T-cell (primary cell): Measurements from ENCODE around the gene ACMSD. TPM values are rescaled to one million over a fixed set of nuclear protein-coding genes. Genes with fewer than 3 reads are reported as not detected.

Experiments used
- ATAC-seq, 4 experiments: fragments of 200-7000 bp in 3 of 4; fragments of 150-1000 bp in 1 of 4; cut with Tn5 transposase; replicated peaks in 1 of 4; 1 replicate in 3 of 4; 2 replicates in 1 of 4; pipeline ENCODE4 v1.10.0; 2021; ENCODE audit warnings: moderate library complexity in 3 of 4, mild to moderate bottlenecking in 2 of 4, moderate number of reproducible peaks in 1 of 4
- CTCF ChIA-PET, 2 donors: fragments of 300-600 bp; sonication (Branson Sonifier 250); formaldehyde crosslinking; loops; one replicate each; lab custom pipeline; 2022; ENCODE audit warnings: antibody characterized with exemption in 2 of 2; lab: Charles Lee
- POLR2A ChIA-PET, 2 donors: fragments of 300-600 bp; sonication (Branson Sonifier 250); formaldehyde crosslinking; loops; one replicate each; lab custom pipeline; 2022; ENCODE audit warnings: antibody characterized with exemption in 2 of 2; lab: Charles Lee
- DNase-seq, 35 experiments: peaks; one replicate each; pipeline versions ENCODE4 v3.0.0 to v3.0.0-alpha.2; 2013 to 2023
- H3K27ac ChIP-seq: one replicate; pipeline ENCODE4 v1.5.1; 2013; ENCODE audit warnings: low read length
- H3K27me3 ChIP-seq, 2 experiments: replicated peaks in 1 of 2; 1 replicate in 1 of 2; 2 replicates in 1 of 2; pipeline versions ENCODE4 v1.6.1 to v1.7.0; 2013; ENCODE audit warnings: low read length in 1 of 2, mixed read lengths in 1 of 2; ENCODE audit not compliant: control insufficient read depth in 2 of 2, insufficient read depth in 2 of 2; ENCODE audit errors: extremely low read depth in 1 of 2
- H3K36me3 ChIP-seq, 2 donors: 1 replicate in 1 of 2; 2 replicates in 1 of 2; pipeline versions ENCODE4 v1.6.1 to v1.7.0; 2013; ENCODE audit warnings: low read length in 1 of 2; ENCODE audit not compliant: control insufficient read depth in 2 of 2, insufficient read depth in 1 of 2; ENCODE audit errors: extremely low read depth in 1 of 2
- H3K4me1 ChIP-seq, 2 experiments: 1 replicate in 1 of 2; 2 replicates in 1 of 2; pipeline versions ENCODE4 v1.6.1 to v1.7.0; 2013; ENCODE audit warnings: low read length in 2 of 2, mixed read lengths in 1 of 2; ENCODE audit not compliant: insufficient read depth in 2 of 2, control insufficient read depth in 1 of 2; ENCODE audit errors: extremely low read depth in 1 of 2
- H3K4me3 ChIP-seq, 2 donors: 1 replicate in 1 of 2; 2 replicates in 1 of 2; pipeline versions ENCODE4 v1.5.1 to v1.7.0; 2013; ENCODE audit warnings: mild to moderate bottlenecking in 2 of 2, low read length in 1 of 2, moderate library complexity in 1 of 2; ENCODE audit not compliant: control insufficient read depth in 1 of 2; ENCODE audit errors: extremely low read depth in 1 of 2
- H3K9me3 ChIP-seq: 2 replicates; pipeline ENCODE4 v1.7.0; 2013
- H3K27ac Mint-ChIP-seq, 2 donors: one replicate each; pipeline ENCODE4 v1.8.0; 2020 to 2021; ENCODE audit warnings: mild to moderate bottlenecking in 2 of 2, mixed read lengths in 2 of 2
- H3K27me3 Mint-ChIP-seq, 2 donors: one replicate each; pipeline ENCODE4 v1.8.0; 2021 to 2022; ENCODE audit warnings: mixed read lengths in 2 of 2
- H3K36me3 Mint-ChIP-seq: one replicate; pipeline ENCODE4 v1.8.0; 2021; ENCODE audit warnings: mixed read lengths
- H3K4me1 Mint-ChIP-seq, 3 donors: one replicate each; pipeline ENCODE4 v1.8.0; 2020 to 2022; ENCODE audit warnings: mixed read lengths in 3 of 3, mild to moderate bottlenecking in 1 of 3
- H3K4me3 Mint-ChIP-seq, 3 donors: one replicate each; pipeline ENCODE4 v1.8.0; 2020 to 2022; ENCODE audit warnings: mild to moderate bottlenecking in 3 of 3, mixed read lengths in 3 of 3, moderate library complexity in 3 of 3
- H3K9me3 Mint-ChIP-seq, 3 donors: one replicate each; pipeline ENCODE4 v1.8.0; 2020 to 2022; ENCODE audit warnings: mixed read lengths in 3 of 3
- WGBS: methylation state at CpG from one replicate; pipeline ENCODE4 v1.1.5; 2013; ENCODE audit warnings: missing lambda C conversion rate; ENCODE audit not compliant: insufficient coverage; 5-methylcytosine and 5-hydroxymethylcytosine counted together
- total RNA-seq, 35 experiments: library from RNA in 6 of 35; stranded (reverse) in 6 of 35; fragments of 120-200 nt in 1 of 35; gene quantifications; one replicate each; pipeline versions ENCODE4 v1.2.1 to v1.2.4 and lab custom pipeline; 2013 to 2026

Gene ACMSD
- total RNA-seq, 5 donors from 2014 or later (not counting 1 experiment from before 2014, with no cell fraction given) = 0.20 TPM; not detected in 4

- H3K36me3 ChIP-seq = peaks cover 0 to 84% of the 10 kb centered on the region in 2 donors
- peaks cover 25 to 31% (median 26%) of the 10 kb centered on the region in 3 donors for H3K4me1 Mint-ChIP-seq
- H3K9me3 ChIP-seq = no peaks in the 10 kb centered on the region
- H3K27ac Mint-ChIP-seq = no peak overlapping the region
- no peak overlapping the region for H3K4me3 Mint-ChIP-seq
- no peak overlapping the region for H3K4me3 ChIP-seq
- H3K27me3 Mint-ChIP-seq = no peaks in the 10 kb centered on the region
- H3K27me3 ChIP-seq = no peaks in the 10 kb centered on the region
- no peak for ATAC-seq
- peaks cover 50% of the 10 kb centered on the region for H3K36me3 Mint-ChIP-seq
- CTCF ChIA-PET = interaction anchor here in 1 of 2 donors (0.7 kb wide), 1 partner anchor 382 kb away, joined by 3 read pairs; no protein-coding TSS in a partner anchor
- POLR2A ChIA-PET = interaction anchor here in 1 of 2 donors (0.7 kb wide), 2 partner anchors 27 to 1107 kb away, joined by 3 to 5 read pairs; no protein-coding TSS in a partner anchor
- WGBS = no CpG with 5 or more reads among the region's 2 CpGs
- no peak for DNase-seq
- H3K4me1 ChIP-seq = peaks cover 3% of the 10 kb centered on the region in 2 experiments
- H3K27ac ChIP-seq = no peak overlapping the region
- H3K9me3 Mint-ChIP-seq = no peaks in the 10 kb centered on the region
Measured at GRCh38 chr2:134950886-134951285, 112.5 kb downstream of the ACMSD start.

Other genes with a start within 250 kb of the ACMSD start
- gene TMEM163, start 119.6 kb upstream of the ACMSD start, total RNA-seq = under 1 TPM; 0.18 to 0.73 (median 0.35) TPM
- gene CCNT2, start 80.2 kb downstream of the ACMSD start, total RNA-seq = 10 to 100 TPM; 51.7 to 75.3 (median 62.6) TPM
- not detected for gene MAP3K19, start 208.8 kb downstream of the ACMSD start, total RNA-seq
- gene RAB3GAP1, start 213.7 kb downstream of the ACMSD start, total RNA-seq = 10 to 100 TPM; 34.0 to 48.8 (median 40.7) TPM